NCI-H82 treated with DMSO at 0.1 percent for 48 hours (cell line): ENCODE results near the gene ODC1.
"Not testable (repeated sequence)": the region's sequence is repeated elsewhere in the genome, so short reads cannot be mapped to it uniquely, and the experiment has no call there.

Experiments used
- DNase-seq: peaks from one replicate; lab custom pipeline; 2025; ENCODE audit not compliant: unreplicated experiment; lab: John Stamatoyannopoulos, UW

ODC1 gene

GRCh38 chr2:10447895-10448575 is at the start of gene ODC1:
TSS of gene ODC1 (minus strand) at chr2:10448327. CDS start at chr2:10445032, 3,295 bp downstream.
- DNase-seq: peak; percentile 81

- no peak for DNase-seq
These were observed 49.7 kb upstream of the ODC1 start for GRCh38 chr2:10497797-10498251.

- DNase-seq: no peak
These were observed 47.8 kb upstream of the ODC1 start for GRCh38 chr2:10495988-10496313.

- DNase-seq: no peak
These were observed 47.3 kb upstream of the ODC1 start for GRCh38 chr2:10495311-10495987.

GRCh38 chr2:10494351-10495066 is 46.4 kb upstream of the ODC1 start:
- DNase-seq: no peak

- no peak for DNase-seq
These were observed 45.6 kb upstream of the ODC1 start for GRCh38 chr2:10493634-10494281.

- no peak for DNase-seq
These were observed 45.0 kb upstream of the ODC1 start for GRCh38 chr2:10493075-10493633.

- DNase-seq: no peak
These were observed 42.7 kb upstream of the ODC1 start for GRCh38 chr2:10490806-10491291.

- no peak for DNase-seq
These were observed 41.9 kb upstream of the ODC1 start for GRCh38 chr2:10489842-10490555.

- DNase-seq: not testable (repeated sequence)
These were observed 40.0 kb upstream of the ODC1 start for GRCh38 chr2:10488142-10488541.

GRCh38 chr2:10487741-10488104 is 39.6 kb upstream of the ODC1 start:
- not testable (repeated sequence) for DNase-seq

- no peak for DNase-seq
These were observed 39.1 kb upstream of the ODC1 start for GRCh38 chr2:10487081-10487740.

GRCh38 chr2:10486601-10487079 is 38.5 kb upstream of the ODC1 start:
- no peak for DNase-seq

GRCh38 chr2:10486091-10486490 is 38.0 kb upstream of the ODC1 start:
- DNase-seq: no peak

- DNase-seq: no peak
These were observed 34.8 kb upstream of the ODC1 start for GRCh38 chr2:10482913-10483312.

GRCh38 chr2:10482460-10482859 is 34.3 kb upstream of the ODC1 start:
- DNase-seq: no peak

- DNase-seq: no peak
These were observed 33.6 kb upstream of the ODC1 start for GRCh38 chr2:10481666-10482157.

GRCh38 chr2:10481055-10481665 is 33.0 kb upstream of the ODC1 start:
- no peak for DNase-seq

- DNase-seq: no peak
These were observed 32.3 kb upstream of the ODC1 start for GRCh38 chr2:10480359-10480949.
